B cell (primary cell): ENCODE measurements around the gene SPECC1.

Source experiments
- CTCF ChIP-seq: fragments of 200-600 bp; IDR thresholded peaks from one replicate; pipeline ENCODE4 v1.8.0; 2022; ENCODE audit warnings: antibody characterized with exemption, mild to moderate bottlenecking
- EZH2 ChIP-seq: IDR thresholded peaks from 2 replicates; pipeline ENCODE4 v1.6.1; 2012; ENCODE audit warnings: borderline replicate concordance, low read depth, mild to moderate bottlenecking, moderate library complexity, low read length; ENCODE audit not compliant: insufficient read depth, poor library complexity, severe bottlenecking

DNA sequence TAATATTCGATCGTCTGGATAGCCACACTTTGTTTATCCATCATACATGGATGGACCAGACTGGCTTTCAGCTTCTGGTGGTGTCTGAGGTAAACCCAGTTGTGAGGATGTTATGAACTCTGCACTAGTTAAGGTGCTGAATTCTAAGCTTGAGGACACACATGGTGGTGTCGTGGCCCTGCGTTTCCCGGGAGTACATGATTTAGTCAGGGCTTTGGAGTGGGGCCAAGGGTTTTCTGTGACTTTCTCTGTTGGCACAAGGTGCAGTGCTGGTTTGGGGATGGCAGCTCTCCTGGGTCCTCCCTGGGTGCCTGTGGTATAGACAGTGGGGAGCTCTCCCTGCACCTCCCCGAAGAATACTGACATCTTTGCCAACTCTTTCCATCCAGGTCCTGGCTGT lies 116.6 kb downstream of the SPECC1 start:
- no peak for TF ChIP-seq CTCF
- TF ChIP-seq EZH2, result no peak
